GM19397 (cell line): ENCODE measurements around the gene USO1.
"Not testable (repeated sequence)": the region's sequence is repeated elsewhere in the genome, so short reads cannot be mapped to it uniquely, and the experiment has no call there.

Experiments
- ATAC-seq: cut with Tn5 transposase; IDR thresholded peaks from one replicate; pipeline ENCODE4 v1.9.1; 2021; ENCODE audit warnings: mild to moderate bottlenecking, moderate library complexity; ENCODE audit not compliant: unreplicated experiment

USO1 gene

DNA sequence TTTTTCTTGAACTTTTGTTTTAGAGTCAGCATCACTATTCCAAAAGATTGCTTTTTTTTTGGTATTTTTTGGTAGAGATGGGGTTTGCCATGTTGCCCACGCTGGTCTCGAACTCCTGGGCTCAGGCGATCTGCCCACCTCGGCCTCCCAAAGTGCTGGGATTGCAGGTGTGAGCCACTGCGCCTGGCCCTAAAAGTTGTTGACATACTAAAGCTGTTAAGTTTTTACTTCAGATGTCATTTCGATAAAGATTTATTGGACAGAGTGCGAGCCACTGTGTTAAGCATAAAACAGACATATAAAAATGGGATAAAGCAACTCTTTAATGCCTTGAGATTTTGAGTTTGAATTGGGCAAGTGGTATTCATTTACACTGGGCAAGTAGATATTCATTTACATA is 28.3 kb downstream of the USO1 start:
- no peak for ATAC-seq

DNA sequence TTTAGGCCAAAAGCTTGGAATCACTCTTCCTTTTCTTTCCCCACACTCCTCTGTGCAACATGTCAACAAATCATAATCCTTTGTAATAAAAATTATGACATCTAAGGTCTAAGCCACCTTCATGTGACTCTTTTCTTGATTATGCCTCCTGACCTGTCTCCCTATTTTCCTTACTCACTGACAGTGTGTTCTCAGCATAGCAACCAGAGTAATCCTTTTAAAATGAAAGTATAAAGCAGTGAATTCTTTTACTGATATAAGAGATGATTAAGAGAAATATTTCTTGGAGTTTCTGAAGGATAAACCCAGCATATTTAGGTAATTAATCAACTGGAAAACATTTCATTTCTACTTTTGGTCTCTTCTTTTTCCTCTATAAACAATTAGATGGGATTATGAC is 44.7 kb downstream of the USO1 start:
- no peak for ATAC-seq

DNA sequence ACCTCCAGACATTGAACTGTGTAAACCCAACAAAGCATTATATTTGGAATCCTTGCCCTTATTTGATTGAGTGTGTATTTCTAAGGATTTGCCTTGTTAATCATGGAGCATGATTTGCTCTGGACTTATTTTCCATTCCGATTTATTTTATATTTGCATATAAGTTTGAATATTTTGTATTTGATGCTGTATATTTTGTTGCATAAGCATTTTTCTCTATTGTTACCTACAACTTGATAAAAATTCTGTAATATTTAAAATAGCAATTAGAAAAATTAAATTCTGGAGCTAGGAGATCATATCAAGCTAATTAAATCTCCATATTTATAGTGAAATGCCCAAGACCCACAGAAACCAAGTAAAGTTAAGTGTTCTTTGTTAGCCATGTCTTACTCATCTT is 47.2 kb downstream of the USO1 start:
- ATAC-seq, result no peak

DNA sequence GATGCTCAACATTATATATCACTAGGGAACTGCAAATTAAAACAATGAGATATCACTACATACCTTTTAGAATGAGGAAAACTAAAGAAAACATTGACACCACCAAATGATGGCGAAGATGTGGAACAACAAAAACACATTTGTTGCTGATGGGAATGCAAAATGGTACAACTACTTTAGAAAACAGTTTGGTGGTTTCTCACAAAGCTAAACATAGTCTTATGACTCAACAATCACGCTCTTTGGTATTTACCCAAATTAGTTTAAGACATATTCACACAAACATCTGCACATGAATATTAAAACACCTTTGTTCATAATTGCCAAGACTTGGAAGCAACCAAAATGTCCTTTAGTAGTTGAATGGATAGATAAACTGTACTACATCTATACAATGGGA is 53.2 kb downstream of the USO1 start:
- ATAC-seq, result no peak

DNA sequence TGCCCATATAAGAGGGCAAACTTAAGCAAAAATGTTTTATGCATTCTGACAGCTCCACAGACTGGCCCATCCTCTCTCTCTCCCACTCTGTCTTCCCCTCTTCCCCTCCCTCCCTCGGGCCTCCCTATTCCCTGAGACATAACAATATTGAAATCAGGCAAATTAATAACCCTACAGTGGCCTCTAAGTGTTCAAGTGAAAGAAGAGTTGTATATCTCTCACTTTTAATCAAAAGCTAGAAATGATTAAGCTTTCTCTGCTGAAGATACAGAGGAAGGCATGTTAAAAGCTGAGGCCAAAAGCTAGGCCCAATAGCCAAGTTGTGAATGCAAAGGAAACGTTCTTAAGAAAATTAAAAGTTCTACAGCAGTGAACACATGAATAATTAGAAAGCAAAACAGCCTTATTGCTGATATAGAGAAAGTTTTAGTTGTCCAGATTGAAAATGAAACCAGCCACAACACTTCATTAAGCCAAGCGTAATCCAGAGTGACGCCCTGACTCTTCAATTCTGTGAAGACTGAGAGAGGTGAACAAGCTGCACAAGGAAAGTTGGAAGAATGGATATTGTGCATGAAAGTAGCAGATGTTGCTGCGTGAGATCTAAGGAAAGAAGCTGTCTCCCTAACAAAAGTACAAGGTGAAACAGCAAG is 54.9 kb downstream of the USO1 start:
- ATAC-seq, result no peak

DNA sequence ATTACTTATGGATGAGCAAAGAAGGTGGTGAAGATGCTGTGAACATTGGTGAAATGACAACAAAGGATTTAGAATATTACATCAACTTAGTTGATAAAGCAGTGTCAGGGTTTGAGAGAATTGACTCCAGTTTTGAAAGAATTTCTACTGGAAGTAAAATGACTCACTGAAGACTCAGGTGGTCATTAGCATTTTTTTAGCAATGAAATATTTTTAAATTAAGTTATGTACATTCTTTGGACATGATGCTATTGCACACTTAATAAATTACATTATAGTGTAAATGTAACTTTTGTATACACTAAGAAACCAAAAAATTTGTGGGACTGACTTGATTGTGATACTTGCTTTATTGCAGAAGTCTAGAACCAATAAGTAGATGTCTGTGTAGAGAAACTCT is 56.9 kb downstream of the USO1 start:
- ATAC-seq, result no peak

DNA sequence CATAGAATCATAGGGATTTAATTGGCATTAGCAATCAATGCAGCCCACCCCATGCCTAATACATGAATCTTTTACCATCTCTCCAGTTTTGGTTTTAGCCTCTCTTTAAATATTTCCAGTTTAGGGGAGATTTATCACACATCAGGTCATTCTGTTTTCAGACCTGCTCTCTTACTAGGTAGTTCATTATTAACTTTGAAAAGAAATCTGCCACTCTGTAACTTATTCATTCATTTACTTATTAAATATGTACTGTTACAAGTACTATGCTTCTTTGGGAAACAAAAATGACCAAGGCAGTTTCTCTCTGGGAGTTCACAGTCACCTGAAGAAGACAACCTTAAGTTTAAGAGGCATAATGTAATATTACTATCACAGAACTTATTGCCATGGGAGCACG is 62.1 kb downstream of the USO1 start:
- ATAC-seq, result no peak

DNA sequence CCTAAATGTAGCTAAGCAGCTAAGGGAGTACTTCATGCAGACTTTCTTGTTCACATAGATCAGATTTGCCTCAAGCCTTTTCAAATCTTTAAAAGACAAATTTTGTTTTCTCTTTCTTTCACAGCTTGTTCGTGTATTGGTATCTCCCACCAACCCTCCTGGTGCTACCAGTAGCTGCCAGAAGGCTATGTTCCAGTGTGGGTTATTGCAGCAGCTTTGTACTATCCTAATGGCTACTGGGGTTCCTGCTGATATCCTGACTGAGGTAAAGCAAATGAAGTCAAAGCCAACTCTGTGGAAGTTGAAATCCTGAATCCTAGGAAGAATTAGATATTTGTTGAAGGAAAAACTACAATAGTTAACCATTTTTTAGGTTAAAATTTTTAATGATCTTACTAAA is 62.6 kb downstream of the USO1 start:
- ATAC-seq, result no peak

DNA sequence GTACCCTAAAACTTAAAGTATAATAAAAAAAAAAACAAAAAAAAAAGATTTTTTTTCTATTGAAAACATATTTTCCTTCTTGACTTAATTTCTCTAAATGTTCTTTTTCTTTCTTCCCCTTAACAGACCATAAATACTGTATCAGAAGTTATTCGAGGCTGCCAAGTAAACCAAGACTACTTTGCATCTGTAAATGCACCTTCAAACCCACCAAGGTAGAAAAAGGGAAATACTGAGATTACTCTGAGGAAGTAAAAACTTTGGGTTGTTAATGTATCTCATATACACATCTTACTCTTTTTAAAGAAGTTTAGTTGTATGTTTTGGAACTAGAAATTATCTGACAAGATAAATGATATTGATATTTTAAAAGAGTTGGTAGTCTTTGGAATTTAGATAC is 65.6 kb downstream of the USO1 start:
- no peak for ATAC-seq

DNA sequence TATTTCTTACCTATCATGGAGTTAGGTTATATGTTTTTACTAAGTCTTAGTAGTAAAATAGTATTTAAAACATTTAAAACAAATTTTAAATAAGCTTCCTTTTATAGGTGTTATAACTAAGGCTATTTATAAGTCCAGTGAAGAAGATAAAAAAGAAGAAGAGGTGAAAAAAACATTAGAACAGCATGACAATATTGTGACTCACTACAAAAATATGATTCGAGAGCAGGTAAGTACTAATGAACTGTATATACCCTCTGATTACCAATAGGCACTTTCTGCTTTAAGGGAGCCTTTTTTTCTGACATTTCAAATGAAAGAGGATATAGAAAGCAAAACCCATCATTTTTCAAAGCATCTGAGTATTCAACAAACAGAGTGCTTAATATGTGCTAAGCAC is 76.6 kb downstream of the USO1 start:
- ATAC-seq, result no peak

DNA sequence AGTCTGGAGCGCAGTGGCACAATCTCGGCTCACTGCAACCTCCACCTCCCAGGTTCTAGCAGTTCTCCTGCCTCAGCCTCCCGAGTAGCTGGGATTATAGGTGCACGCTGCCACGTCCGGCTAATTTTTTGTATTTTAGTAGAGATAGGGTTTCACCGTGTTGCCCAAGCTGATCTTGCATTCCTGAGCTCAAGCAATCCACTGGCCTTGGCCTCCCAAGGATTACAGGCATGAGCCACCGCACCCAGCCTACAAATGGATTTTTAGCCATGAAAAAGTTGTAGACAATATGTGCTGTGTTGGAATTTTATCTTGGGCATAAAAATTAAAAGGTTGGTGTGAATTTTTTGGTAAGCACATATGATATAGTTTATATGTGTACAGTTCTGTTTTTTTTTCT is 81.7 kb downstream of the USO1 start:
- ATAC-seq, result not testable (repeated sequence)

DNA sequence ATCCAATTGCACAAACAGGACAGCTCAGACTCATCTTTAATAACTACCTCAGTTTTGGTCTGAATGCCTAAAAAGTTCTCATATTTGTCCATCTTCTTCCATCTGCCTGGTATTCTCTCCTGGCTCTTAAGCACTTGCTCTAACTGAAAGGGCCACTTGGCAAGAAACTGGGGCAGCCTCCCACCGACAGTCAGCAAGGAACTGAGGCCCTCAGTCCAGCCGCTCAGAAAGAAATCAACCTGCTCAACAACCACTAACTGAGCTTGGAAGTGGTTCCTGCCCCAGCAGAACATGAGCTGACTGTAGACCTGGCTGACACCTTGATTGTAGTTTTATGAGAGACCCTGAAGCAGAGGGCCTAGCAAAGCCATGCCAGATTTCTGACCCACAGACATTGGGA is 93.5 kb downstream of the USO1 start:
- no peak for ATAC-seq

DNA sequence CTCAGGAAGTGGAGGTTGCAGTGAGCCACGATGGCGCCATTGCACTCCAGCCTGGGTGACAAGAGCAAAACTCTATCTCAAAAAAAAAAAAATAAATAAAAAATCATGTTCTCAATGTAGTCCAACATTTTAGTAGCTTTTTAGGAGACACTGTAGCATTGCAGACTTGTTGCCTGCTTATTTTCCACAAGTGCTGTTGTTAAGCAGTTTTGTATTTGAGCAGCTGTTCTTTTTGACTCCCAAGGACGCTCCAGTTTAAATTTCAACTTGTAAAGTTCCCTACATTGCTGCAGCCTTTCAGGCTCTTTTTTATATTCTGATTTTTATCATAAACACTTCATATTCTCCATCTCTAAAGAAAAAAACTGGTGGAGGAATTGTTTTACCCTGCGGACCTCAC is 94.7 kb downstream of the USO1 start:
- no peak for ATAC-seq

DNA sequence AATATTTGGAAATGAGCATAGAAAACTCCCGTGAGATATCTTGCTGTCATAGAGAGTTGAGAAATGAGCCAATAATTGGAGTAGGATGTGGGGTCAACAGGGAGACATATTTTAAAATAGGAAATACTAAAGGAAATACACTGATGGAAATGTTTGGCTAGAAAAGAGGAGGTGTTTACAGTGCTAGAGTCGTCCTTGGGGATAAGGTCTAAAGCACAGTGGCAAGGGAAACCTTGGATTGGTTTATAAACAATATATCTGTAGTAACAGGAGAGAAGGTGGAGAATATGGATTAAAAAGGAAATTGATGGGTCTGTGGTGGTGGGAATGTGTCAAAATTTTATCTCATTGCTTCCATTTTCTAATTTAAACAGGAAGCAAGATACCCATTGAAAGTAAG is 95.8 kb downstream of the USO1 start:
- ATAC-seq, result no peak

DNA sequence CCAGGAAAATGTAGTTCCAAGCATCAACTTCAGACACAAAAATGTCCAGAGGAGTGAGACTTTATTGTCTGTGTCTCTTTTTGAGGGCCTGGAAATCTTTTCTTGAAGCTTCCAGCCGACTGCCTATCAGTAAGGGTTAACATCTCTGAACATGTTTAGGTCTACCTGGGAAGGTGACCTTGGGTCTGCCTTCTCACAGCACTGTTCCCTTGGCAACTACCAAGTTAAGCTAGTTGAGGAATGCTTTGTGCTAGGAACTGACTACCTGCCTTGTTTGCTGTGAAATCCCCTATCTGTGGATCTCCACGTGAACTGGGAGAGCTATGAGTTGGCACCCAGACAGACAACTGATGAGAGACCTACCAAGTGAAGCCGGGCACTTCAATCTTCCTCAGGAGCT is 96.3 kb downstream of the USO1 start:
- ATAC-seq, result no peak

DNA sequence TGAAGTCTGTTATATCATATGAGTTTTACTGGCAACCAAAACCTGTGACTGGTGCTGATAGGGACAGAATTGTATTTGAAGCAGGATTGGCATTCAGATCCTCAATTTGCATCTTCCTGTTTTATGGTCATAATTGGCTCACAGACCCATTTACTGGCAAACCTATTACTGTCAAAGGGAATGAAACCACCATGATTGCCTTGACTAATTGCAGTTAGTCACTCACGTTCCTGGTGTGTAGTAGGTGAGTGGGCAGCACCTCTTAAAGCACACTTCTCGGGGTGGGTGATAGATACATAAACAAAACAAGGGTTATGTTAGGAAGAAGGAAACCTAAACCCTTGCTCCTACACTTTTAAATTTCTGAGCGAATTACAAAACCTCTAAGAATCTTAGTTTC is 96.8 kb downstream of the USO1 start:
- ATAC-seq, result no peak

DNA sequence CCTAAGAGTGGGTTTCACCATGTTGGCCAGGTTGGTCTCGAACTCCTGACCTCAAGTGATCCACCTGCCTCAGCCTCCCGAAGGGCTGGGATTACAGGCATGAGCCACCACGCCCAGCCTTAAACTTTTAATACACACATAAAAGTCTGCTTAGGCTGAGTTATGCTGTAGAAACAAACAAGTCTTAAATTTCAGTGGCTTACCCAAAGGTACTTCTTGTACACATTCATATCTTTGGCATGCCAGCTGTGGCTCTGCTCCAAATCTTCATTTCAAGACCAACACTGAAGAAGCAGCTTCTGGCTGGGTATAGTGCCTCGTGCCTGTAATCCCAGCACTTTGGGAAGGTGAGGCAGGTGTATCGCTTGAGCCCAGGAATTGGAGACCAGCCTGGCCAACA is 97.6 kb downstream of the USO1 start:
- no peak for ATAC-seq

DNA sequence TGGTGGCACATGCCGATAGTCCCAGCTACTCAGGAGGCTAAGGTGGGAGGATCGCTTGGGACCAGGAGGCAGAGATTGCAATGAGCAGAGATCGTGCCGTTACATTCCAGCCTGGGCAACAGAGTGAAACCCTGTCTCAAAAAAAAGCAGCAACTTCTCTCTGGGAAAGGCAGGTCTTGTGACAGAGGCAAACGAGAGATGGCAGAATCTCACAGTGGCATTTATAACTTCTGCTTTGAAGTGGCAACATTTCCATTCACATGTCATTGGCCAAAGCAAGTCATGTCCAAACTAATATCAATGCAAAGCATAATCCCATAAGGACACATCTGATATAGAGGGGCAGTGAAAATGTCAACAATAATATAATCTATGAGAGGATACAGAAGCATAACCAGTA is 98.0 kb downstream of the USO1 start:
- ATAC-seq, result no peak

DNA sequence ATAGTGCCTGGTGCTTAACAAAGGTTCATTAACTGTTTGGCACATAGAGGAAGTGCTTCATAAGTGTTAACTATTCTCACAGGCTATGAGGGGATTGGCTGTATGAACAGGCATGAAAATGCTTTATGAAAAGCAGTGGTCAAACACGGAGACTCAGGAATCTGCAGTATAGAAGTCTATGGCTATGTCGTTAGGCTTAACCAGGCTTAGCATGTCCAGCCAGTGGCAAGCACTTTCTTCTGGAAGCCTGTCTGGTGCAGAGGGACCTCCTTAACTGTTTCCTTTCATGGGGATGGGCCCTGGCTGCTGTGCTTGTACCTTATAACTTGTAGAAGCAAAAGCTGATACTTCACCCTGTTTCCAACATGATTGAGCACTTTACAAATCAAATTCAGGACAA is 99.4 kb downstream of the USO1 start:
- ATAC-seq, result no peak

DNA sequence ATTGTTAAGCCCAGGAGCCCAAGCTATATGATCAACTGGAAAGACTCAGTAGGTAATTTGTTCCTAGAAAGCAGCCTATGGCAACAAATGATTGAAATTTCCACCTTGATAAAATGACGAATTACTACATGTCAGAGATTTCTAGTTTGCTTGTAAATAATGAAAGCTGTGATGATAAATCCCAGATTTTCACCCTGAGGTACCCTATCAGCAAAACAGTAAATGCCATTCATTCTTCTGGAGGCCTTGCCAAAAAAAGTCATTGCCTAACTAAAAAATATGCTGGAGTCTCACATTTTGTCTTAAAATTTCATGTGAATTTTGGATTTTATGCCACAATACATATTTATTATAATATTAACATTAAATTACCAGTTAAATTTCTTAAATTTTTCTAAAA is 106.5 kb downstream of the USO1 start:
- no peak for ATAC-seq

DNA sequence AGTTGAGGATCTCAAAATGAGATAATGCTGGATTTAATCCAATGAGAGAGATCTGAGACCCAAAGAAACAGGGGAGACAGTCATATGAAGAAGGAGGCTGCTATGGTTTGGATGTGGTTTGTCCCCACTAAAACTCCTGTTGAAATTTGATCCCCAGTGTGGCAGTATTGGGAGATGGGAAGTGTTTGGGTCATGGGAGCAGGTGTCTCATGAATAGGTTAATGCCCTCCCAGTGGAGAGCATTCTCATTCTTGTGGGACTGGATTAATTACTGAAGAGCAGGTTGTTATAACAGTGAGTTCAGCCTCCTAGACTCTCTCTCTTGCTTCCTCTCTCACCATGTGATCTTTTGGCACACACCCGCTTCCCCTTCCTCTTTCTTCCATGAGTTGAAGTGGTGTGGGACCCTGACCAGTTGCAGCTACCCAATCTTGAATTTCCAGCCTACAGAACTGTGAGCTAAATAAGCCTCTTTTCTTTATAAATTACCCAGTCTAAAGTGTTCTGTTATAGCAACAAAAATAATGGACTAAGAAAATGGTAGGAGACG is 107.6 kb downstream of the USO1 start:
- no peak for ATAC-seq

DNA sequence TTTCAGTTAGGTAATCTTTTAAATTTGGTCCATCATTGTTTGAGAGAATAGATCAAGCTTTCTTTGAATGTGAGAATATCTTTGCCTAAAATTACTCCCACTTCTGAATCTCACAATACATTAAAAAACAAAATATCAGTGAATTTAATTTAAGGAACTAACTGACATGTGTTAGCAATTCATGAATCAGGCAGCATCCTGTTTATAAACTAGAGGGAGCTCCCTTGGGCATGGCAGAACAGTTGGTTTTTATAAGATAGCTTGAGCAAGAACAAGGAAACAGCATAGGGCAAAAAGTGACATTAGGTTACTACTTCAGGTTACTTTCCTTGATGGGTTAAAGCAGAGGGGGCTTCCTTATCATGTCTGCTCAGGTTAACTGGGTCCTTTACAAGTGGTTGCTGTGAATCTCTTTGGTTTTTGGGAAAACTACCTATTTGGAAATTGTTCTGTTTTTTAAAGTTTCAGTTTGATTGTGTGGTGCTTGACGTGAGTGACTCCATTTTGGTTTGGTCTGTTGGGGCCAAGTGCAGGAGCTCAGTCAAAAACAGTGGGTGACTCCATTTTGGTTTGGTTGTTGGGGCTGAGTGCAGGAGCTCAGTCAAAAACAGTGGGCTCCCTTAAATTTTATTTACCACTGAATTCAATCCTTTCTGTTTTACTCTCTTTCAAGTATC is 109.9 kb downstream of the USO1 start:
- ATAC-seq, result no peak

DNA sequence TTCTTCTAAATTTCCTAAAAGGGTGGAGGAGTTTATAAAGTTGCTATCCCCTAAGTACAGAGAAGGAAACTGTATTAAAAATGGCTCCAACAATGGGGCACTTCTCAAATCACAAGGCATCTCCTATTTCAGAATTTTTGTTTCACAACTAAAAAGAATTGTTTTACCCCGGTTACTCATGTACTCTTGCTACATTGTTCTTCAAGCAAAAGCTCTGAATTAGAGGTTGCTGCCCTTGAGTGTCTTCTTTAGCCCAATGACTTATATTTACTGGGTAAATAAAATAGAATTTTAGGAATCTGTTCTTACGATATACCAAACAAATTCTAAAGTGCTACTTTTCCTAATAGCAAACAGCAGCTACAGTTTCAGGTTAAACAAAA is 110.4 kb downstream of the USO1 start:
- no peak for ATAC-seq
